Activated CD4-positive, alpha-beta T cell treated with anti-CD3 and anti-CD28 coated beads, Interleukin-10, Interleukin-2, amounts not matched to agents 100 ng/mL and 50 ng/mL, durations not matched to agents 16 hours and 8 hours (primary cell): ENCODE results near the gene PIGL.

ENCODE experiments used
- DNase-seq: peaks from one replicate; pipeline ENCODE4 v3.0.0-alpha.2; 2020

PIGL gene

GRCh38 chr17:16222406-16222805 is 5.4 kb downstream of the PIGL start:
- DNase-seq: no peak

- peak; percentile 19 for DNase-seq
Measured at GRCh38 chr17:16229912-16230561, 13.0 kb downstream of the PIGL start.

- no peak for DNase-seq
Measured at GRCh38 chr17:16232391-16232790, 15.4 kb downstream of the PIGL start.

GRCh38 chr17:16239931-16240330 is 22.9 kb downstream of the PIGL start:
- DNase-seq: no peak

- DNase-seq: no peak
Measured at GRCh38 chr17:16241906-16242399, 24.9 kb downstream of the PIGL start.

GRCh38 chr17:16243385-16243784 is 26.4 kb downstream of the PIGL start:
- DNase-seq: no peak

GRCh38 chr17:16243801-16244567 is 27.0 kb downstream of the PIGL start:
- DNase-seq: peak; percentile 78

GRCh38 chr17:16247586-16247984 is 30.6 kb downstream of the PIGL start:
- DNase-seq: no peak

GRCh38 chr17:16250635-16251034 is 33.6 kb downstream of the PIGL start:
- DNase-seq: peak; percentile 13

- DNase-seq: no peak
Measured at GRCh38 chr17:16251043-16251442, 34.0 kb downstream of the PIGL start.

GRCh38 chr17:16251556-16251955 is 34.5 kb downstream of the PIGL start:
- no peak for DNase-seq

- DNase-seq: no peak
Measured at GRCh38 chr17:16254773-16255400, 37.9 kb downstream of the PIGL start.

- DNase-seq: no peak
Measured at GRCh38 chr17:16255481-16255921, 38.5 kb downstream of the PIGL start.

- no peak for DNase-seq
Measured at GRCh38 chr17:16258901-16259300, 41.9 kb downstream of the PIGL start.

- DNase-seq: no peak
Measured at GRCh38 chr17:16259926-16260325, 42.9 kb downstream of the PIGL start.

- DNase-seq: no peak
Measured at GRCh38 chr17:16261049-16261448, 44.0 kb downstream of the PIGL start.

- no peak for DNase-seq
Measured at GRCh38 chr17:16262201-16262600, 45.2 kb downstream of the PIGL start.

- DNase-seq: no peak
Measured at GRCh38 chr17:16267174-16267573, 50.2 kb downstream of the PIGL start.

GRCh38 chr17:16269658-16270057 is 52.6 kb downstream of the PIGL start:
- DNase-seq: no peak

- no peak for DNase-seq
Measured at GRCh38 chr17:16272111-16272840, 55.3 kb downstream of the PIGL start.

- no peak for DNase-seq
Measured at GRCh38 chr17:16273499-16273898, 56.5 kb downstream of the PIGL start.

GRCh38 chr17:16273929-16274339 is 56.9 kb downstream of the PIGL start:
- DNase-seq: no peak

GRCh38 chr17:16275024-16275423 is 58.0 kb downstream of the PIGL start:
- DNase-seq: no peak
